Transverse colon (tissue), 3 donors: ENCODE measurements around the gene EPHB2.

ENCODE experiments used
- CTCF ChIP-seq, 5 experiments: fragments of 200-600 bp in 3 of 5; fragments of 450-650 bp in 2 of 5; sonication (generic) in 3 of 5; IDR thresholded peaks; 1 replicate in 2 of 5; 2 replicates in 3 of 5; pipeline ENCODE4 v1.5.1; 2016 to 2017; ENCODE audit warnings: antibody characterized with exemption in 5 of 5, inconsistent platforms in 3 of 5, mild to moderate bottlenecking in 2 of 5, moderate library complexity in 1 of 5
- EP300 ChIP-seq: sonication (generic); formaldehyde crosslinking; IDR thresholded peaks from one replicate; pipeline ENCODE4 v1.6.1; 2017; ENCODE audit warnings: antibody characterized with exemption, low read depth

DNA sequence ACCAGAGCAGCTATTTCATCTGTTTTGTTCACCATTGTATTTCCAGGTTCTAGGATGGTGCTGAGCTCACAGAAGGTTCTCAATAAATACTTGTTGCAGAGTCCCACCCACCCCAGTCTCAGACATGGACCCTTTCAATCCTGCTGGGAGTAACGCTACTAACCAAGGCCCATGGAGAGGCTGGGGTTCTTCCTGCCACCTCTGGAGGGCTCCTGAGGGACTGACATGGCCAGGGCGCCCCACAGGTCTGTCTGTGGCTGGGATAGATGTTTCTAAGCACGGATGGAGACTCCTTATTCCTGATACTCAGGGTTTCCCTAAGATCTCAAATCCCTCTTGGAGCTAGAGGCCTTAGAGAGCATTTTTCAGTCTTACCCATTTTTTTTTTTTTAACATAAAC is 87.4 kb downstream of the EPHB2 start:
- no peak for TF ChIP-seq EP300
- no peak for TF ChIP-seq CTCF (IDR thresholded peaks at IDR 0.05)
